ENCODE results near the gene DYNC2I2. TPM values are rescaled to one million over a fixed set of nuclear protein-coding genes. Genes with fewer than 3 reads are reported as not detected.

Gene DYNC2I2
- total RNA-seq, 4 donors from 2014 or later: 21.4 to 44.8 (median 41.1) TPM

DNA sequence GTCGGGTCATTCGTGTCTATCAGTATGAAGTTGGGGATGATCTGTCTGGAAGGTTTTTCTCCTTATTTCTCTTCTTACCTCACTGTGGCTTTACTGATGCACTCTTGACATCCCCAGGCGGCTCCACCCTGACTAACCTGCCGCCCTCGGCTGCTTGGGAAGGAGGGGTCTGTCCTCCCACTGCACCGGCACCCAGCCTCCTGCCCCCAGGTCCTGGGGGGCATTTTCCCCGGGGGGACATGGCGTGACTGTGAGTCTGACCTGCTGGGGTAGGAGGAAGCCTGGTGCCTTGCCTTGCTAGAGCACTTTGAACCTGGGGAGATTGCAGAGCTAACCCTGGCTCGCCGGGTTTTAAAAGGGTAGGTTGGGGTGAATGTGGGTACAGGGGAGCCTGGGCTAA, 27.5 kb downstream of the DYNC2I2 start:
- H3K4me3 ChIP-seq: no peak overlapping the region
- intact Hi-C loops (cut with DNase I; ENCODE audit: low total_unique reads): no loop called here
- H3K36me3 ChIP-seq: no peaks in the 10 kb centered on the region
- H3K9me3 ChIP-seq: no peaks in the 10 kb centered on the region
- no peaks in the 10 kb centered on the region for H3K27me3 ChIP-seq
- DNase-seq: no peak
- no peak overlapping the region for H3K27ac ChIP-seq
- no peaks in the 10 kb centered on the region for H3K4me1 ChIP-seq
- TF ChIP-seq POLR2A (IDR thresholded peaks at IDR 0.05) (no peak), CTCF (IDR thresholded peaks at IDR 0.05) (no peak)

- Histone ChIP-seq H3K9me3 (no peaks in the 10 kb centered on the region), H3K4me1 (no peaks in the 10 kb centered on the region), H3K27me3 (no peaks in the 10 kb centered on the region), H3K36me3 (no peaks in the 10 kb centered on the region), H3K27ac (peak overlapping the region in 1 of 2 donors; percentile 44), H3K4me3 (no peak overlapping the region)
- no peak for TF ChIP-seq CTCF (IDR thresholded peaks at IDR 0.05)
- TF ChIP-seq POLR2A (IDR thresholded peaks at IDR 0.05): no peak
- intact Hi-C loops (cut with DNase I; ENCODE audit: low total_unique reads): no loop called here
- DNase-seq: peak; percentile 46 to 82
Observed at GRCh38 chr9:128628471-128629048, 28.1 kb downstream of the DYNC2I2 start.

DNA sequence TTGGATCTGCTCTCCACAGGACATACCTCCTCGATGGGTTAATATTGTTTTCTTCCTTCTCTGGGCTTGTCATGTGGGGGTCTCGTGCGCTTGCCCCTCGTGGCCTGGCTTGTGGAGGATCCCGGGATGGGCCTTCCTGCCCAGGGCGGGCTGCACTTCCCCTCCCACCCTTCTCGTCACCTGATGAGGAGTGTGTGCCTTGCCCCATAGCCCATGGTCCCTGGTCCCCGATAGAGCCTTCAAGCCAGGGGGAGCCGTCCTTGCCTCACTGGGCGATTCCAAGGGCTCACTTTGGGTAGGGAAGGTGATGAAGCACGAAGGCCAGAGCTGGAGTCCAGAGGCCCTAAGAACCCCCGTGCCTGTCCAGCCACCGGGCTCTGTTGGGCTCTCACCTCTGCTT, 28.7 kb downstream of the DYNC2I2 start:
- intact Hi-C loops (cut with DNase I; ENCODE audit: low total_unique reads): no loop called here
- TF ChIP-seq CTCF (IDR thresholded peaks at IDR 0.05) (no peak), POLR2A (IDR thresholded peaks at IDR 0.05) (no peak)
- Histone ChIP-seq H3K27ac (peak overlapping the region in 1 of 2 donors; percentile 45), H3K36me3 (no peaks in the 10 kb centered on the region), H3K4me1 (no peaks in the 10 kb centered on the region), H3K27me3 (no peaks in the 10 kb centered on the region), H3K4me3 (no peak overlapping the region), H3K9me3 (no peaks in the 10 kb centered on the region)
- no peak for DNase-seq

DNA sequence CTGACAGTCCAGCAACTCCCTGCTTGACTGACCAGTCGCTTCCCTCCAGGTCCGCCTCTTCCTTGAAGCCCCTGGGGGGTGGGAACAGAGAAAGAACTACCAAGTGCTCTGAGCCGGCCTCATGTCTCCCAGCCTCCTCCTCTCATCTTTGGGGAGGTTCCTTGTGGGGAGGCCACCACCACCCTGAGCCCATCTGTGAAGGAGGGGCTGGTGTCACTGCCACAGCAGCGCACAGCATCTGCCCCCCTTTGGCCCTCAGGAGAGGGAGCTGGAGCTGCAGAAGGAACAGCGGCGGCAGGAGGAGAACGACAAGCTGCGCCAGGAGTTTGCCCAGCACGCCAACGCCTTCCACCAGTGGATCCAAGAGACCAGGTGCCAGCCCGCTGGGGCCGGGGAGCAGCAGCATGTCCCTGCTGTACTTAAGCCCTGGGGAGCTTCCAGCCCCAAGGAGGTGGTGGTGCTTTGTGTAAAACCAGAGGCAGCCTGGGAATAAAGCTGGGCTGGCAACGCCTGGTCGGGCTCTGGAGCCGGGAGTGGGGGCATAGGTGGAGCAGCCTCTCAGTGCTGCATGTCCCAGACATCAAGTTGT, 29.4 kb downstream of the DYNC2I2 start:
- no peaks in the 10 kb centered on the region for H3K4me1 ChIP-seq
- no peaks in the 10 kb centered on the region for H3K36me3 ChIP-seq
- DNase-seq: no peak
- TF ChIP-seq POLR2A (IDR thresholded peaks at IDR 0.05): no peak
- no peak for TF ChIP-seq CTCF (IDR thresholded peaks at IDR 0.05)
- intact Hi-C loops (cut with DNase I; ENCODE audit: low total_unique reads): no loop called here
- no peaks in the 10 kb centered on the region for H3K9me3 ChIP-seq
- H3K27me3 ChIP-seq: no peaks in the 10 kb centered on the region
- H3K27ac ChIP-seq: no peak overlapping the region
- H3K4me3 ChIP-seq: no peak overlapping the region

DNA sequence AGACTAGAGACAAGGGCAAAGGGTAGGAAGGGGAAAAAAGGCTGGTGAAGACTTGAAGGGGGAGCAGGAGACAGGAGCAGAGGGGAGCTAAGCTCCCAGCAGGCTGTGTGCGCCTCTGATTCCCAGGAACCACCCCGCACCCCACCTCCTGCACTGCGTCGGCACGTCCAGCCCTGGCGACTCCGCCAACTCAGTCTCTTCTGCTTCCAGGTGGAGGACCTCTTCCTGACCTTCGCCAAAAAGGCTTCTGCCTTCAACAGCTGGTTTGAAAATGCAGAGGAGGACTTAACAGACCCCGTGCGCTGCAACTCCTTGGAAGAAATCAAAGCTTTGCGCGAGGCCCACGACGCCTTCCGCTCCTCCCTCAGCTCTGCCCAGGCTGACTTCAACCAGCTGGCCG, 30.5 kb downstream of the DYNC2I2 start:
- H3K4me3 ChIP-seq: no peak overlapping the region
- no peaks in the 10 kb centered on the region for H3K9me3 ChIP-seq
- no peaks in the 10 kb centered on the region for H3K4me1 ChIP-seq
- no peaks in the 10 kb centered on the region for H3K27me3 ChIP-seq
- intact Hi-C loops (cut with DNase I; ENCODE audit: low total_unique reads): no loop called here
- H3K36me3 ChIP-seq: no peaks in the 10 kb centered on the region
- H3K27ac ChIP-seq: no peak overlapping the region
- TF ChIP-seq CTCF (IDR thresholded peaks at IDR 0.05) (no peak), POLR2A (IDR thresholded peaks at IDR 0.05) (no peak)
- DNase-seq: no peak

All from uterus (tissue), 4 donors.